GM23338 (cell line): ENCODE data around the gene TCF12. TPM values are rescaled to one million over a fixed set of nuclear protein-coding genes. Genes with fewer than 3 reads are reported as not detected.
A peak's percentile ranks its signal among the peaks of the same experiment; 100 is the strongest.

ENCODE experiments used
- ATAC-seq: fragments of 200-7000 bp; cut with Tn5 transposase; 3 replicates; pipeline ENCODE4 v1.9.1; 2020
- DNase-seq: peaks from one replicate; pipeline ENCODE4 v3.0.0-alpha.2; 2015; ENCODE audit warnings: low spot score
- H2AFZ ChIP-seq: fragments of 200-600 bp; sonication (generic); 2 replicates; pipeline ENCODE4 v1.8.0; 2016; ENCODE audit warnings: antibody characterized with exemption, mild to moderate bottlenecking, moderate library complexity
- H3F3A ChIP-seq: fragments of 200-600 bp; sonication (generic); replicated peaks from 2 replicates; pipeline ENCODE4 v1.8.0; 2017; ENCODE audit warnings: antibody characterized with exemption, mixed run types, low read depth
- H3K27ac ChIP-seq: fragments of 200-600 bp; sonication (generic); 2 replicates; pipeline ENCODE4 v1.6.1; 2016; ENCODE audit warnings: low read depth
- H3K27me3 ChIP-seq: fragments of 200-600 bp; sonication (generic); 2 replicates; pipeline ENCODE4 v1.8.0; 2016; ENCODE audit warnings: mild to moderate bottlenecking, mixed run types, moderate library complexity; ENCODE audit not compliant: insufficient read depth
- H3K36me3 ChIP-seq: fragments of 200-600 bp; sonication (generic); 2 replicates; pipeline ENCODE4 v1.8.0; 2016; ENCODE audit warnings: mild to moderate bottlenecking; ENCODE audit not compliant: insufficient read depth
- H3K4me1 ChIP-seq: fragments of 200-600 bp; sonication (generic); 2 replicates; pipeline ENCODE4 v1.8.0; 2016; ENCODE audit warnings: mild to moderate bottlenecking, moderate library complexity; ENCODE audit not compliant: insufficient read depth
- H3K4me2 ChIP-seq: fragments of 200-600 bp; sonication (generic); 2 replicates; pipeline ENCODE4 v1.7.1; 2017; ENCODE audit warnings: mixed run types
- H3K4me3 ChIP-seq: fragments of 200-600 bp; sonication (generic); 2 replicates; pipeline ENCODE4 v1.6.1; 2016; ENCODE audit warnings: mixed run types
- H3K79me2 ChIP-seq: fragments of 200-600 bp; sonication (generic); replicated peaks from 2 replicates; pipeline ENCODE4 v1.8.0; 2017; ENCODE audit warnings: mild to moderate bottlenecking; ENCODE audit not compliant: insufficient read depth
- H3K9me2 ChIP-seq: fragments of 200-600 bp; sonication (generic); 2 replicates; pipeline ENCODE4 v1.8.0; 2017; ENCODE audit not compliant: insufficient read depth
- H4K20me1 ChIP-seq: fragments of 200-600 bp; sonication (generic); replicated peaks from 2 replicates; pipeline ENCODE4 v1.8.0; 2017; ENCODE audit warnings: mild to moderate bottlenecking; ENCODE audit not compliant: insufficient read depth
- H3K27ac Mint-ChIP-seq: 2 replicates; pipeline ENCODE4 v1.8.0; 2020; ENCODE audit warnings: inconsistent platforms, mild to moderate bottlenecking, moderate library complexity, mixed read lengths
- H3K27me3 Mint-ChIP-seq: 3 replicates; pipeline ENCODE4 v1.8.0; 2022; ENCODE audit warnings: low read depth, mild to moderate bottlenecking, moderate library complexity, mixed read lengths, inconsistent platforms; ENCODE audit not compliant: insufficient read depth, poor library complexity
- H3K36me3 Mint-ChIP-seq: 3 replicates; pipeline ENCODE4 v1.8.0; 2021; ENCODE audit warnings: low read depth, mild to moderate bottlenecking, inconsistent platforms, moderate library complexity, mixed read lengths
- H3K4me1 Mint-ChIP-seq: 3 replicates; pipeline ENCODE4 v1.8.0; 2020; ENCODE audit warnings: mild to moderate bottlenecking, inconsistent platforms, mixed read lengths
- H3K4me3 Mint-ChIP-seq: 3 replicates; pipeline ENCODE4 v1.8.0; 2021; ENCODE audit warnings: moderate library complexity, mild to moderate bottlenecking, inconsistent platforms, mixed read lengths
- H3K9me3 Mint-ChIP-seq: 3 replicates; pipeline ENCODE4 v1.8.0; 2020; ENCODE audit warnings: moderate library complexity, mild to moderate bottlenecking, inconsistent platforms, mixed read lengths
- CREB1 ChIP-seq: fragments of 250-450 bp; sonication (Bioruptor Pico); IDR thresholded peaks from 2 replicates; pipeline ENCODE4 v1.5.0; 2020; ENCODE audit warnings: low read depth, mild to moderate bottlenecking, moderate library complexity
- CTCF ChIP-seq, 2 experiments: fragments of 200-600 bp in 1 of 2; sonication (generic) in 1 of 2; conservative IDR thresholded peaks; 2 replicates each; pipeline versions ENCODE4 v1.5.1 to v1.6.1; 2016 to 2017; ENCODE audit warnings: antibody characterized with exemption in 2 of 2, low read depth in 2 of 2, mild to moderate bottlenecking in 2 of 2, moderate library complexity in 1 of 2
- ETS1 ChIP-seq: IDR thresholded peaks from 2 replicates; pipeline ENCODE4 v1.6.1; 2016; ENCODE audit warnings: antibody characterized with exemption
- EZH2 ChIP-seq: fragments of 200-600 bp; sonication (generic); IDR thresholded peaks from one replicate; pipeline ENCODE4 v1.8.0; 2017; ENCODE audit warnings: antibody characterized with exemption, mild to moderate bottlenecking, low read depth; ENCODE audit not compliant: unreplicated experiment
- EZH2phosphoT487 ChIP-seq: fragments of 200-600 bp; sonication (generic); IDR thresholded peaks from one replicate; pipeline ENCODE4 v1.8.1; 2018; ENCODE audit warnings: antibody characterized with exemption; ENCODE audit not compliant: unreplicated experiment
- JUNB ChIP-seq: IDR thresholded peaks from one replicate; pipeline ENCODE4 v1.6.1; 2016; ENCODE audit warnings: antibody characterized with exemption; ENCODE audit not compliant: unreplicated experiment
- NANOG ChIP-seq: IDR thresholded peaks from 2 replicates; pipeline ENCODE4 v1.6.1; 2016; ENCODE audit warnings: antibody characterized with exemption, borderline replicate concordance
- ZNF331 ChIP-seq: fragments of 250-450 bp; sonication (Bioruptor Pico); IDR thresholded peaks from 2 replicates; pipeline ENCODE4 v1.5.0; 2020; ENCODE audit warnings: low read depth, mild to moderate bottlenecking, moderate library complexity
- polyA plus RNA-seq: library from polyadenylated mRNA; unstranded; fragments of >200 nt; fragmentation: Nextera tagmentation; extraction: Ambion mirVana; gene quantifications from 2 replicates; pipeline ENCODE4 v1.2.1, GENCODE V29; 2016
- total RNA-seq: library from RNA; depleted of rRNA; stranded (reverse); fragments of >200 nt; shearing (Covaris generic); gene quantifications from 2 replicates; pipeline ENCODE4 v1.2.3, GENCODE V29; 2014
- TF ChIP-seq, protein P1 (sequence below): fragments of 250-450 bp; sonication (Bioruptor Pico); IDR thresholded peaks from 2 replicates; pipeline ENCODE4 v1.5.0; 2020; ENCODE audit warnings: mild to moderate bottlenecking, moderate library complexity
- TF ChIP-seq, protein P2 (sequence below): IDR thresholded peaks from one replicate; pipeline ENCODE4 v1.6.1; 2018; ENCODE audit warnings: antibody characterized with exemption; ENCODE audit not compliant: unreplicated experiment

Gene TCF12
- total and polyA plus RNA-seq, 2 experiments from 2014 or later = 27.6 to 104 TPM

DNA sequence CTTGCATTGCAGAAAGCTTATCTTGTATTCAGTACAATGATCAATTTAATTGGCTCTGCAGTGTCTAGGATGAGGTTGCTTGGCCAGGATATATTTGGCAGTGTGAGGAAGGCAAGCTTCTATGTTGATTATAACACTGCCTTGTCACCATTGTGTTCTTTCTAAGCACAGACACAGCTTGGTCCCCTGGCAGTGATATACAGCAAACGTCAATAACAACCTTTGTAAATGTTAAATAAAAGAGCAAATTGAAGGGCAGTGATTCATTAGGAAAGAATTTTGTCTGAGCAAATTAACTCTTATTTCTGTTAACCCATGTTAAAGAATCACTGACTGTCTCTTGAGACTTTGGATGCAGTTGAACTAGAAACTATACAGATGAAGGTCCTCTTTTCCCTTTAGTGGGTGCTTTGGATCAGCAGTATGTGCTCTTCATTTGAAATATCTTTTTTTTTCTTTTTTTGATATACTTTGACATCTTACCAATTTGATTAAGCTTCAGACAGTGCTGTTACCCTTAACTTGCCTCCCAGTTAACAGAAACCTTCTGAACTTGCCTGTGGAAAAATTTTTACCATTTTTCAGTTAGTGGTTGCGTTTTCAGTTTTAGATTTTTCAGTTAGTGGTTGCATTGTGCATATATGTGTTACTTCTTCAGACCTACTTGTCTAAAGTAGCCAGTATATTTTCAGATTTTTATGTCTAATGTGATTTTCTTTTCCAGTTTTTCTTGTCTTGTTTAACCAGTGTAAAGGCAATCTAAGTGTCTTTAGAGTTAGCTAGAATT, 199.8 kb downstream of the TCF12 start (continued):
- TF ChIP-seq, protein P1, sequence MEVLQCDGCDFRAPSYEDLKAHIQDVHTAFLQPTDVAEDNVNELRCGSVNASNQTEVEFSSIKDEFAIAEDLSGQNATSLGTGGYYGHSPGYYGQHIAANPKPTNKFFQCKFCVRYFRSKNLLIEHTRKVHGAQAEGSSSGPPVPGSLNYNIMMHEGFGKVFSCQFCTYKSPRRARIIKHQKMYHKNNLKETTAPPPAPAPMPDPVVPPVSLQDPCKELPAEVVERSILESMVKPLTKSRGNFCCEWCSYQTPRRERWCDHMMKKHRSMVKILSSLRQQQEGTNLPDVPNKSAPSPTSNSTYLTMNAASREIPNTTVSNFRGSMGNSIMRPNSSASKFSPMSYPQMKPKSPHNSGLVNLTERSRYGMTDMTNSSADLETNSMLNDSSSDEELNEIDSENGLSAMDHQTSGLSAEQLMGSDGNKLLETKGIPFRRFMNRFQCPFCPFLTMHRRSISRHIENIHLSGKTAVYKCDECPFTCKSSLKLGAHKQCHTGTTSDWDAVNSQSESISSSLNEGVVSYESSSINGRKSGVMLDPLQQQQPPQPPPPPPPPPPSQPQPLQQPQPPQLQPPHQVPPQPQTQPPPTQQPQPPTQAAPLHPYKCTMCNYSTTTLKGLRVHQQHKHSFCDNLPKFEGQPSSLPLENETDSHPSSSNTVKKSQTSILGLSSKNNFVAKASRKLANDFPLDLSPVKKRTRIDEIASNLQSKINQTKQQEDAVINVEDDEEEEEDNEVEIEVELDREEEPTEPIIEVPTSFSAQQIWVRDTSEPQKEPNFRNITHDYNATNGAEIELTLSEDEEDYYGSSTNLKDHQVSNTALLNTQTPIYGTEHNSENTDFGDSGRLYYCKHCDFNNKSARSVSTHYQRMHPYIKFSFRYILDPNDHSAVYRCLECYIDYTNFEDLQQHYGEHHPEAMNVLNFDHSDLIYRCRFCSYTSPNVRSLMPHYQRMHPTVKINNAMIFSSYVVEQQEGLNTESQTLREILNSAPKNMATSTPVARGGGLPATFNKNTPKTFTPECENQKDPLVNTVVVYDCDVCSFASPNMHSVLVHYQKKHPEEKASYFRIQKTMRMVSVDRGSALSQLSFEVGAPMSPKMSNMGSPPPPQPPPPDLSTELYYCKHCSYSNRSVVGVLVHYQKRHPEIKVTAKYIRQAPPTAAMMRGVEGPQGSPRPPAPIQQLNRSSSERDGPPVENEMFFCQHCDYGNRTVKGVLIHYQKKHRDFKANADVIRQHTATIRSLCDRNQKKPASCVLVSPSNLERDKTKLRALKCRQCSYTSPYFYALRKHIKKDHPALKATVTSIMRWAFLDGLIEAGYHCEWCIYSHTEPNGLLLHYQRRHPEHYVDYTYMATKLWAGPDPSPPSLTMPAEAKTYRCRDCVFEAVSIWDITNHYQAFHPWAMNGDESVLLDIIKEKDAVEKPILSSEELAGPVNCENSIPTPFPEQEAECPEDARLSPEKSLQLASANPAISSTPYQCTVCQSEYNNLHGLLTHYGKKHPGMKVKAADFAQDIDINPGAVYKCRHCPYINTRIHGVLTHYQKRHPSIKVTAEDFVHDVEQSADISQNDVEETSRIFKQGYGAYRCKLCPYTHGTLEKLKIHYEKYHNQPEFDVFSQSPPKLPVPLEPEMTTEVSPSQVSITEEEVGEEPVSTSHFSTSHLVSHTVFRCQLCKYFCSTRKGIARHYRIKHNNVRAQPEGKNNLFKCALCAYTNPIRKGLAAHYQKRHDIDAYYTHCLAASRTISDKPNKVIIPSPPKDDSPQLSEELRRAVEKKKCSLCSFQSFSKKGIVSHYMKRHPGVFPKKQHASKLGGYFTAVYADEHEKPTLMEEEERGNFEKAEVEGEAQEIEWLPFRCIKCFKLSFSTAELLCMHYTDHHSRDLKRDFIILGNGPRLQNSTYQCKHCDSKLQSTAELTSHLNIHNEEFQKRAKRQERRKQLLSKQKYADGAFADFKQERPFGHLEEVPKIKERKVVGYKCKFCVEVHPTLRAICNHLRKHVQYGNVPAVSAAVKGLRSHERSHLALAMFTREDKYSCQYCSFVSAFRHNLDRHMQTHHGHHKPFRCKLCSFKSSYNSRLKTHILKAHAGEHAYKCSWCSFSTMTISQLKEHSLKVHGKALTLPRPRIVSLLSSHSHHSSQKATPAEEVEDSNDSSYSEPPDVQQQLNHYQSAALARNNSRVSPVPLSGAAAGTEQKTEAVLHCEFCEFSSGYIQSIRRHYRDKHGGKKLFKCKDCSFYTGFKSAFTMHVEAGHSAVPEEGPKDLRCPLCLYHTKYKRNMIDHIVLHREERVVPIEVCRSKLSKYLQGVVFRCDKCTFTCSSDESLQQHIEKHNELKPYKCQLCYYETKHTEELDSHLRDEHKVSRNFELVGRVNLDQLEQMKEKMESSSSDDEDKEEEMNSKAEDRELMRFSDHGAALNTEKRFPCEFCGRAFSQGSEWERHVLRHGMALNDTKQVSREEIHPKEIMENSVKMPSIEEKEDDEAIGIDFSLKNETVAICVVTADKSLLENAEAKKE (CRISPR knock-in tag) = no peak
- TF ChIP-seq EZH2 = no peak

GRCh38 chr15:57122080-57122840, 203.8 kb downstream of the TCF12 start:
- Histone ChIP-seq H3K27me3 (no peaks in the 10 kb centered on the region), H3K27ac (0 out of 2 replicates have a peak overlapping the region, but pooled peaks have one; percentile 10), H3K36me3 (no peaks in the 10 kb centered on the region), H3K4me3 (no peak overlapping the region), H3K4me1 (peaks cover 34% of the 10 kb centered on the region), H2AFZ (no peak overlapping the region), H3F3A (no peaks in the 10 kb centered on the region), H3K4me2 (no peak overlapping the region), H3K9me2 (no peaks in the 10 kb centered on the region), H4K20me1 (no peaks in the 10 kb centered on the region), H3K79me2 (peaks cover 23% of the 10 kb centered on the region)
- H3K9me3 Mint-ChIP-seq = no peaks in the 10 kb centered on the region
- ATAC-seq (no peak), DNase-seq (no peak)
- H3K36me3 Mint-ChIP-seq = no peaks in the 10 kb centered on the region
- TF ChIP-seq CTCF (conservative IDR thresholded peaks at IDR 0.05; ENCODE audit: low read depth in 2 of 2) = no peak
- no peak for TF ChIP-seq EZH2phosphoT487
- TF ChIP-seq ETS1 = no peak
- TF ChIP-seq, protein P2, sequence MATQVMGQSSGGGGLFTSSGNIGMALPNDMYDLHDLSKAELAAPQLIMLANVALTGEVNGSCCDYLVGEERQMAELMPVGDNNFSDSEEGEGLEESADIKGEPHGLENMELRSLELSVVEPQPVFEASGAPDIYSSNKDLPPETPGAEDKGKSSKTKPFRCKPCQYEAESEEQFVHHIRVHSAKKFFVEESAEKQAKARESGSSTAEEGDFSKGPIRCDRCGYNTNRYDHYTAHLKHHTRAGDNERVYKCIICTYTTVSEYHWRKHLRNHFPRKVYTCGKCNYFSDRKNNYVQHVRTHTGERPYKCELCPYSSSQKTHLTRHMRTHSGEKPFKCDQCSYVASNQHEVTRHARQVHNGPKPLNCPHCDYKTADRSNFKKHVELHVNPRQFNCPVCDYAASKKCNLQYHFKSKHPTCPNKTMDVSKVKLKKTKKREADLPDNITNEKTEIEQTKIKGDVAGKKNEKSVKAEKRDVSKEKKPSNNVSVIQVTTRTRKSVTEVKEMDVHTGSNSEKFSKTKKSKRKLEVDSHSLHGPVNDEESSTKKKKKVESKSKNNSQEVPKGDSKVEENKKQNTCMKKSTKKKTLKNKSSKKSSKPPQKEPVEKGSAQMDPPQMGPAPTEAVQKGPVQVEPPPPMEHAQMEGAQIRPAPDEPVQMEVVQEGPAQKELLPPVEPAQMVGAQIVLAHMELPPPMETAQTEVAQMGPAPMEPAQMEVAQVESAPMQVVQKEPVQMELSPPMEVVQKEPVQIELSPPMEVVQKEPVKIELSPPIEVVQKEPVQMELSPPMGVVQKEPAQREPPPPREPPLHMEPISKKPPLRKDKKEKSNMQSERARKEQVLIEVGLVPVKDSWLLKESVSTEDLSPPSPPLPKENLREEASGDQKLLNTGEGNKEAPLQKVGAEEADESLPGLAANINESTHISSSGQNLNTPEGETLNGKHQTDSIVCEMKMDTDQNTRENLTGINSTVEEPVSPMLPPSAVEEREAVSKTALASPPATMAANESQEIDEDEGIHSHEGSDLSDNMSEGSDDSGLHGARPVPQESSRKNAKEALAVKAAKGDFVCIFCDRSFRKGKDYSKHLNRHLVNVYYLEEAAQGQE = no peak
- TF ChIP-seq NANOG = no peak
- TF ChIP-seq JUNB = no peak
- TF ChIP-seq ZNF331 = no peak
- TF ChIP-seq CREB1 (CRISPR knock-in tag) = no peak
- no peak for TF ChIP-seq EZH2
- H3K27ac Mint-ChIP-seq = peak overlapping the region; percentile 81
- no peak overlapping the region for H3K4me3 Mint-ChIP-seq
- peaks cover 4% of the 10 kb centered on the region for H3K27me3 Mint-ChIP-seq
- peaks cover 48% of the 10 kb centered on the region for H3K4me1 Mint-ChIP-seq
